NB4 (cell line): ENCODE measurements around the gene ARID3B.

Experiments
- CTCF ChIP-seq: IDR thresholded peaks from one replicate; pipeline ENCODE4 v1.5.1; 2012; ENCODE audit warnings: low read depth, low read length
- MAX ChIP-seq: IDR thresholded peaks from 2 replicates; pipeline ENCODE4 v1.6.1; 2011; ENCODE audit warnings: low read depth, low read length
- POLR2A ChIP-seq: IDR thresholded peaks from 2 replicates; pipeline ENCODE4 v1.6.1; 2011; ENCODE audit warnings: mild to moderate bottlenecking; ENCODE audit not compliant: insufficient read length; ENCODE audit errors: extremely low read depth

- TF ChIP-seq CTCF, result no peak
- no peak for TF ChIP-seq POLR2A
- TF ChIP-seq MAX, result no peak
Observed at GRCh38 chr15:74504418-74504817, 36.6 kb upstream of the ARID3B start.
